Coronary artery (tissue), 2 donors: ENCODE results near the gene CTNS.

Source experiments
- DNase-seq: peaks from one replicate; pipeline ENCODE4 v3.0.0-alpha.2; 2017; ENCODE audit warnings: low spot score
- H3K27ac ChIP-seq, 2 donors: fragments of 200-600 bp; sonication (generic); one replicate each; pipeline ENCODE4 v1.5.1; 2016 to 2019
- H3K4me3 ChIP-seq: fragments of 200-600 bp; sonication (generic); 2 replicates; pipeline ENCODE4 v1.5.1; 2016; ENCODE audit warnings: mild to moderate bottlenecking, moderate library complexity
- CTCF ChIP-seq: fragments of 200-600 bp; sonication (generic); IDR thresholded peaks from one replicate; pipeline ENCODE4 v1.5.1; 2019; ENCODE audit warnings: antibody characterized with exemption

Gene CTNS

GRCh38 chr17:3636154-3636907 lies at the start of gene CTNS, which contains the start of gene SHPK:
Gene CTNS (plus strand): TSS chr17:3636760. CDS start chr17:3640207, 3,447 bp downstream.
Gene SHPK (minus strand): TSS chr17:3636250. CDS start chr17:3636219, 31 bp downstream.
- Histone ChIP-seq H3K4me3 (peak within 1 kb of the TSS; percentile 100), H3K27ac (peak within 1 kb of the TSS; percentile 95 to 98)
- peak; percentile 98 for DNase-seq
- TF ChIP-seq CTCF: no peak

GRCh38 chr17:3589784-3590183 lies 46.8 kb upstream of the CTNS start:
- no peak for TF ChIP-seq CTCF
- no peak overlapping the region for H3K27ac ChIP-seq
- no peak overlapping the region for H3K4me3 ChIP-seq
- DNase-seq: no peak

GRCh38 chr17:3590231-3590630 lies 46.3 kb upstream of the CTNS start:
- DNase-seq: no peak
- no peak overlapping the region for H3K4me3 ChIP-seq
- H3K27ac ChIP-seq: no peak overlapping the region
- TF ChIP-seq CTCF: no peak

GRCh38 chr17:3590768-3591167 lies 45.8 kb upstream of the CTNS start:
- no peak for TF ChIP-seq CTCF
- H3K4me3 ChIP-seq: no peak overlapping the region
- H3K27ac ChIP-seq: no peak overlapping the region
- no peak for DNase-seq

- Histone ChIP-seq H3K27ac (no peak overlapping the region), H3K4me3 (no peak overlapping the region)
- no peak for DNase-seq
- no peak for TF ChIP-seq CTCF
Observed at GRCh38 chr17:3592216-3592860, 44.2 kb upstream of the CTNS start.

GRCh38 chr17:3593384-3593783 lies 43.2 kb upstream of the CTNS start:
- no peak for TF ChIP-seq CTCF
- H3K27ac ChIP-seq: no peak overlapping the region
- no peak for DNase-seq
- H3K4me3 ChIP-seq: no peak overlapping the region
